Esophagus muscularis mucosa (tissue), 4 donors: Measurements from ENCODE around the gene SLC25A42.

Experiments used
- CTCF ChIP-seq, 3 experiments: fragments of 200-600 bp in 2 of 3; fragments of 450-650 bp in 1 of 3; sonication (generic) in 2 of 3; IDR thresholded peaks; one replicate each; pipeline ENCODE4 v1.5.1; 2017 to 2019; ENCODE audit warnings: antibody characterized with exemption in 3 of 3, mild to moderate bottlenecking in 2 of 3, moderate library complexity in 1 of 3
- EP300 ChIP-seq: sonication (generic); formaldehyde crosslinking; IDR thresholded peaks from one replicate; pipeline ENCODE4 v1.6.1; 2017; ENCODE audit warnings: antibody characterized with exemption
- POLR2A ChIP-seq: fragments of 450-650 bp; IDR thresholded peaks from one replicate; pipeline ENCODE4 v1.6.1; 2017; ENCODE audit warnings: antibody characterized with exemption, moderate library complexity, mild to moderate bottlenecking, low read depth
- POLR2AphosphoS5 ChIP-seq, 2 donors: sonication (generic); formaldehyde crosslinking; IDR thresholded peaks; one replicate each; pipeline ENCODE4 v1.6.1; 2017; ENCODE audit warnings: antibody characterized with exemption in 2 of 2

GRCh38 chr19:19055701-19056100 lies 8.1 kb upstream of the SLC25A42 start:
- no peak for TF ChIP-seq CTCF (IDR thresholded peaks at IDR 0.05)
- TF ChIP-seq POLR2A, result no peak
- no peak for TF ChIP-seq POLR2AphosphoS5 (IDR thresholded peaks at IDR 0.05)
- no peak for TF ChIP-seq EP300
